Measurements from ENCODE around the gene CCDC85A. TPM values are rescaled to one million over a fixed set of nuclear protein-coding genes. Genes with fewer than 3 reads are reported as not detected.

The CCDC85A gene
- total RNA-seq, 5 donors from 2014 or later (not counting 1 experiment from before 2014, with no cell fraction given), result not detected

DNA sequence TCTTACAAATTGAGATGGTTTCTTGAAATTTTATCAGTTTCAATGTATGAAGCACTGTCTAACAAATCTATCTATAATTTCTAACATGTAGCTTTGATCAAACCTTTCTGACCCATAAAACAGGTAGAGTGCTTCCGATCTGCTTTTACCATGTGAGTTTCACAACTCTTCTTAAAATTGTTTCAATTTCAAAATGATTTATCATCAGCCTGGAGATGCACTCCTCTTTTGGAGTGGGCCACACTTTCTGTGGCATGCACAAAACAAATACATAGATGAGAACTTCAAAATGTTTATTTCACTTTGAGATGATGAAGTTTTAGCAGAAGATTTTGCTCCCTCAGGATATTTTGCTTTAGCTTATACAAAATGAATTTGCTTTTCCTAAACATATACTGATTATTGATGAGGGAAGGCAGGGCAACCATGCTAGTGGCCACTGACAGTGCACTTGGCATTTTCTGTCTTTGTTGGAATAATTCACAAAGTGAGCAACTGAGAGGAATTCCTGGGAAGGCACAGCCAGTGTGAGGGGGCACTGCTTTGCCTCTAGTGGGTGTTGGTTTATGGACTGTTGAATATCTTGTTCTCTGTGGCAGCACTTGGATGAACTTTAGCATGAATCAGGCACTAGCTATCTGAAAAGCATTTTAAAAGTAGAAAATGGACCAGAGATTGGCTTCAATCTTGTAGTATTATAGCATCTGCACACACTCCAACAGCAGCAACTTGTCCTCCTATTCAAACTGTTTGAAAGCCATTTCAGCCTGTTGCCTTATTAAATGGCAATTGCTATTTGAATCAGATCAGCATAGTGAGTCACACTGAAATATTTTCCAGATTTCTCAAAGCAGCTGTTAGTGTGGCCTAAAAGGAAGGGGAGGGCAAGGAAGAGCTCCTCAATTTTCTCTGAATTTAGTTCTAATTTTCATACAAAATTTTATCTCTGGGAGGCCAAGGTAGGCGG, 193.2 kb downstream of the CCDC85A start:
- no CpG with 5 or more reads among the region's 2 CpGs for WGBS (ENCODE audit: insufficient coverage)
- Histone ChIP-seq H3K27ac (ENCODE audit: low read length) (no peak overlapping the region), H3K4me1 (ENCODE audit: control insufficient read depth in 1 of 2, extremely low read depth in 1 of 2, insufficient read depth in 2 of 2, low read length in 2 of 2) (no peaks in the 10 kb centered on the region), H3K4me3 (ENCODE audit: control insufficient read depth in 1 of 2, extremely low read depth in 1 of 2, low read length in 1 of 2) (no peak overlapping the region), H3K27me3 (replicated peaks in 1 of 2; ENCODE audit: control insufficient read depth in 2 of 2, extremely low read depth in 1 of 2, insufficient read depth in 2 of 2, low read length in 1 of 2) (no peaks in the 10 kb centered on the region), H3K36me3 (ENCODE audit: control insufficient read depth in 2 of 2, extremely low read depth in 1 of 2, insufficient read depth in 1 of 2, low read length in 1 of 2) (no peaks in the 10 kb centered on the region), H3K9me3 (no peaks in the 10 kb centered on the region)
- ChIA-PET POLR2A (no interaction called here), CTCF (no interaction called here)
- Mint-ChIP-seq H3K36me3 (no peaks in the 10 kb centered on the region), H3K27me3 (no peaks in the 10 kb centered on the region), H3K4me1 (no peaks in the 10 kb centered on the region), H3K4me3 (no peak overlapping the region), H3K9me3 (peaks cover 0 to 9% (median 6%) of the 10 kb centered on the region in 3 donors), H3K27ac (no peak overlapping the region)
- ATAC-seq (replicated peaks in 1 of 4), result no peak
- no peak for DNase-seq

DNA sequence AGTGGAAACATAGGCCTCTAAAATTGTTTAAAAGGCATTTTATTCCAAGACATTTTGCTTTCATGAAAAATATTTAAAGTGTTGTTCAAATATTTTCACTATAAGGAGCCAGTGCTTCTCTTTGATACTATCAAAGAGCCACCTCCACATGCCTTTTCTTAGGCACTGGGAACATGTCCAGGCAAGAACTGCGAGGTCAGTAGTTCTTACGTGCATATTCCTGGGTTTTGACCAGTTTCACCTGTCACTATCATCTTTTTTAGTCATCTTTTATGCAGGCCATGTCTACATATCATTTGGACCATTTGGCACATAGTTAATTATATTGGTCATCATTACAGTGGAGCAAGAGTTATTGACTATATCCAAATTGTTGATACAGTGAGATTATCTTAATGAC, 195.3 kb downstream of the CCDC85A start:
- Mint-ChIP-seq H3K4me3 (no peak overlapping the region), H3K36me3 (no peaks in the 10 kb centered on the region), H3K9me3 (peaks cover 1 to 7% (median 4%) of the 10 kb centered on the region in 3 donors), H3K27me3 (no peaks in the 10 kb centered on the region), H3K4me1 (no peaks in the 10 kb centered on the region), H3K27ac (no peak overlapping the region)
- DNase-seq (no peak), ATAC-seq (replicated peaks in 1 of 4) (no peak)
- H3K4me3 ChIP-seq (ENCODE audit: control insufficient read depth in 1 of 2, extremely low read depth in 1 of 2, low read length in 1 of 2), result no peak overlapping the region
- H3K9me3 ChIP-seq, result no peaks in the 10 kb centered on the region
- POLR2A ChIA-PET, result no interaction called here
- H3K36me3 ChIP-seq (ENCODE audit: control insufficient read depth in 2 of 2, extremely low read depth in 1 of 2, insufficient read depth in 1 of 2, low read length in 1 of 2), result no peaks in the 10 kb centered on the region
- no peaks in the 10 kb centered on the region for H3K27me3 ChIP-seq (replicated peaks in 1 of 2; ENCODE audit: control insufficient read depth in 2 of 2, extremely low read depth in 1 of 2, insufficient read depth in 2 of 2, low read length in 1 of 2)
- H3K4me1 ChIP-seq (ENCODE audit: control insufficient read depth in 1 of 2, extremely low read depth in 1 of 2, insufficient read depth in 2 of 2, low read length in 2 of 2), result no peaks in the 10 kb centered on the region
- CTCF ChIA-PET, result no interaction called here
- H3K27ac ChIP-seq (ENCODE audit: low read length), result no peak overlapping the region
- WGBS (ENCODE audit: insufficient coverage), result no CpG with 5 or more reads among the region's 2 CpGs

DNA sequence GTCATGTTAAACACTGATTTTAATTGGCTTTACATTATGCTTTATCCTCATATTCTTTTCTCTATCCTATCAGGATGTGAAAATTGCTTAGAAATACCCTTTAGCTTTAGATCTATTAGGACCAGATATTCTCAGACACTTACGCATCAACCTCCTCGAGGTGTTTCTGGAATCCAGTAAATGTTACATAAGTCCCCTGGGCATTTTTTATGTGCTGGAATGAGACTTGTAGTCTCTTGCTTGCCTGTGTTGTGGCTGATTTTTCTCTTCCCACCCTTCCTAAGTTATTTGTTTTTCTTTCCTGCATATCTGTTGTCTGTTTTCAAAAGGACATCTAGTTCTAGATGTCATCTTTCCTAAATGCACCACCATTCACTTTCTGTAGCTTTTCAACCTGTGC, 197.1 kb downstream of the CCDC85A start:
- no CpG with 5 or more reads among the region's 2 CpGs for WGBS (ENCODE audit: insufficient coverage)
- no peaks in the 10 kb centered on the region for H3K4me1 Mint-ChIP-seq

DNA sequence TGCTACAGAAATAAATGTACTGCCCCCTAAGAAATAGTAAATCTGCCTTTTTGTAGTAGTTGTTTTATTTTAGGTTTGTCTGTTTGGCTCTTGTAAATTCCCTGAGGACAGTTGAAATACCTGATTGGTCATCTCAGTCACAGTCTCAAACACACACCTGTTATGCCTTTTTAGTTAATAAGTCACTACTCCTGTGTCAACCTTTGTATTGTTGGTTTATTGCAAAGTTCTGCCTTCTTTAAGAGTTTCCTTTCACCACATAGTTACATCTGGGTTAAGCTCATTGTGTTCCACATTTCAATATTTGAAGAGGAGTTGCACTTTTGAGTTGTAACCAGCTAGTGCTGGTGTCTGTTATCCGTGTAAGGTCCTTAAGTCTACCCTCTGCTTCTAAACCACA, 198.7 kb downstream of the CCDC85A start:
- Mint-ChIP-seq H3K27ac (no peak overlapping the region), H3K4me1 (no peaks in the 10 kb centered on the region), H3K36me3 (no peaks in the 10 kb centered on the region), H3K4me3 (no peak overlapping the region), H3K9me3 (peaks cover 0 to 8% (median 3%) of the 10 kb centered on the region in 3 donors), H3K27me3 (no peaks in the 10 kb centered on the region)
- Histone ChIP-seq H3K36me3 (ENCODE audit: control insufficient read depth in 2 of 2, extremely low read depth in 1 of 2, insufficient read depth in 1 of 2, low read length in 1 of 2) (no peaks in the 10 kb centered on the region), H3K4me1 (ENCODE audit: control insufficient read depth in 1 of 2, extremely low read depth in 1 of 2, insufficient read depth in 2 of 2, low read length in 2 of 2) (no peaks in the 10 kb centered on the region), H3K4me3 (ENCODE audit: control insufficient read depth in 1 of 2, extremely low read depth in 1 of 2, low read length in 1 of 2) (no peak overlapping the region), H3K27me3 (replicated peaks in 1 of 2; ENCODE audit: control insufficient read depth in 2 of 2, extremely low read depth in 1 of 2, insufficient read depth in 2 of 2, low read length in 1 of 2) (no peaks in the 10 kb centered on the region), H3K9me3 (no peaks in the 10 kb centered on the region), H3K27ac (ENCODE audit: low read length) (no peak overlapping the region)
- ChIA-PET POLR2A (no interaction called here), CTCF (no interaction called here)
- WGBS (ENCODE audit: insufficient coverage), result no CpG with 5 or more reads among the region's 1 CpG
- ATAC-seq (replicated peaks in 1 of 4) (no peak), DNase-seq (no peak)

More for the DNA sequence above, 197.1 kb downstream of the CCDC85A start:
- H3K27ac ChIP-seq (ENCODE audit: low read length), result no peak overlapping the region
- DNase-seq (no peak), ATAC-seq (replicated peaks in 1 of 4) (no peak)
- Mint-ChIP-seq H3K27ac (no peak overlapping the region), H3K9me3 (peaks cover 3 to 12% (median 4%) of the 10 kb centered on the region in 3 donors), H3K27me3 (no peaks in the 10 kb centered on the region), H3K4me3 (no peak overlapping the region), H3K36me3 (no peaks in the 10 kb centered on the region)
- H3K4me1 ChIP-seq (ENCODE audit: control insufficient read depth in 1 of 2, extremely low read depth in 1 of 2, insufficient read depth in 2 of 2, low read length in 2 of 2), result no peaks in the 10 kb centered on the region
- no peak overlapping the region for H3K4me3 ChIP-seq (ENCODE audit: control insufficient read depth in 1 of 2, extremely low read depth in 1 of 2, low read length in 1 of 2)
- ChIA-PET POLR2A (no interaction called here), CTCF (no interaction called here)
- no peaks in the 10 kb centered on the region for H3K36me3 ChIP-seq (ENCODE audit: control insufficient read depth in 2 of 2, extremely low read depth in 1 of 2, insufficient read depth in 1 of 2, low read length in 1 of 2)
- no peaks in the 10 kb centered on the region for H3K9me3 ChIP-seq
- H3K27me3 ChIP-seq (replicated peaks in 1 of 2; ENCODE audit: control insufficient read depth in 2 of 2, extremely low read depth in 1 of 2, insufficient read depth in 2 of 2, low read length in 1 of 2), result no peaks in the 10 kb centered on the region

DNA sequence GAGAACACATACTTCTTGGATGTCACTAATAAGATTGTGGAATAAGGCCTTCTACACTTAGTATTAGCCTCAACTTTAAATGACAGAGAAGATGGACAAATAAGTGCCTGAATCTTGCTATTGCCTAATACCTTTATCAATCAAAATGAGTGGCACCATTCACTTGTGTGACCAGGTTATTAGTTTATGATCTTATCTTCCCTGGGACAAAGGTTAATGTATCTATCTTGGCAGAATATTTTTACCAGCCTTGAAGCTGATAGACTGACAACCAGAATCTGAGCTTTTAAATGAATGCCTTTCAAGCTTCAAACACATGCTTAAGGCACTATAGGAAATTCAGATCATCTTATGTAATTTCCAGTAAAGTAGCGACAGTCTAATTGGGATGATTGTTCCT, 202.9 kb downstream of the CCDC85A start:
- Mint-ChIP-seq H3K27ac (no peak overlapping the region), H3K4me1 (no peaks in the 10 kb centered on the region), H3K36me3 (no peaks in the 10 kb centered on the region), H3K9me3 (peaks cover 8 to 13% (median 9%) of the 10 kb centered on the region in 3 donors), H3K4me3 (no peak overlapping the region), H3K27me3 (no peaks in the 10 kb centered on the region)
- WGBS (ENCODE audit: insufficient coverage), result no CpG with 5 or more reads among the region's 1 CpG
- no peaks in the 10 kb centered on the region for H3K4me1 ChIP-seq (ENCODE audit: control insufficient read depth in 1 of 2, extremely low read depth in 1 of 2, insufficient read depth in 2 of 2, low read length in 2 of 2)
- H3K27me3 ChIP-seq (replicated peaks in 1 of 2; ENCODE audit: control insufficient read depth in 2 of 2, extremely low read depth in 1 of 2, insufficient read depth in 2 of 2, low read length in 1 of 2), result no peaks in the 10 kb centered on the region
- no peak overlapping the region for H3K4me3 ChIP-seq (ENCODE audit: control insufficient read depth in 1 of 2, extremely low read depth in 1 of 2, low read length in 1 of 2)
- H3K9me3 ChIP-seq, result no peaks in the 10 kb centered on the region
- DNase-seq, result no peak
- no peak overlapping the region for H3K27ac ChIP-seq (ENCODE audit: low read length)
- ChIA-PET CTCF (no interaction called here), POLR2A (no interaction called here)
- H3K36me3 ChIP-seq (ENCODE audit: control insufficient read depth in 2 of 2, extremely low read depth in 1 of 2, insufficient read depth in 1 of 2, low read length in 1 of 2), result no peaks in the 10 kb centered on the region
- ATAC-seq (replicated peaks in 1 of 4), result no peak

DNA sequence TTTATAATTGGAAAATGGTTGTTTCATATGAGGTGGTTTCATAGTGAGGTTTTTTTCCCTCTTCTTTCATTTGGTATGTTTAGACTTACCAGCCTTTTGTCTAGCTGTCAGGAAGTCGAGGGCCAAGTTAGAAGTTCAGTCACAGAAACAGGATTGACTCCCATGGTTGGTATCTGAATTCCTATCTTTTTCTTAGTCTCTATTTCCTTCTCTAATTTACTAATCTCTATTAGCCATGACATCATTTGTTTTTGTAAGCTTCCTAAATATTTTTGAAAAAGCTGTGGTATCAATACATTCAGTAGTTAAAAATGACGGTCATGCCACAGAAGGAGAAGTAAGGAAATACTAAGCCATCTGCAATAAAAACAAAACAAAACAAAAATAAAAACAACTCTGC, 206.9 kb downstream of the CCDC85A start:
- no peak overlapping the region for H3K4me3 Mint-ChIP-seq
- no peaks in the 10 kb centered on the region for H3K4me1 Mint-ChIP-seq
- DNase-seq (no peak), ATAC-seq (replicated peaks in 1 of 4) (no peak)
- no peaks in the 10 kb centered on the region for H3K4me1 ChIP-seq (ENCODE audit: control insufficient read depth in 1 of 2, extremely low read depth in 1 of 2, insufficient read depth in 2 of 2, low read length in 2 of 2)
- CTCF ChIA-PET, result interaction anchor here in 1 of 2 donors (0.7 kb wide), 1 partner anchor 99 kb away, joined by 3 read pairs; no protein-coding TSS in a partner anchor
- H3K36me3 ChIP-seq (ENCODE audit: control insufficient read depth in 2 of 2, extremely low read depth in 1 of 2, insufficient read depth in 1 of 2, low read length in 1 of 2), result no peaks in the 10 kb centered on the region
- no peaks in the 10 kb centered on the region for H3K27me3 ChIP-seq (replicated peaks in 1 of 2; ENCODE audit: control insufficient read depth in 2 of 2, extremely low read depth in 1 of 2, insufficient read depth in 2 of 2, low read length in 1 of 2)
- POLR2A ChIA-PET, result no interaction called here
- H3K4me3 ChIP-seq (ENCODE audit: control insufficient read depth in 1 of 2, extremely low read depth in 1 of 2, low read length in 1 of 2), result no peak overlapping the region
- H3K36me3 Mint-ChIP-seq, result no peaks in the 10 kb centered on the region
- H3K27ac ChIP-seq (ENCODE audit: low read length), result no peak overlapping the region
- H3K27ac Mint-ChIP-seq, result no peak overlapping the region
- no peaks in the 10 kb centered on the region for H3K9me3 ChIP-seq
- no peaks in the 10 kb centered on the region for H3K27me3 Mint-ChIP-seq
- no CpG with 5 or more reads among the region's 2 CpGs for WGBS (ENCODE audit: insufficient coverage)
- H3K9me3 Mint-ChIP-seq, result peaks cover 8 to 20% (median 10%) of the 10 kb centered on the region in 3 donors
